Hepatocyte (in vitro differentiated cells): Measurements from ENCODE around the gene TMC8.

Source experiments
- EZH2 ChIP-seq: fragments of 200-600 bp; sonication (generic); IDR thresholded peaks from 2 replicates; pipeline ENCODE4 v1.6.1; 2016; ENCODE audit warnings: antibody characterized with exemption, mild to moderate bottlenecking, borderline replicate concordance
- TF ChIP-seq, protein P1 (sequence below): fragments of 200-600 bp; sonication (generic); IDR thresholded peaks from 2 replicates; pipeline ENCODE4 v1.5.1; 2016; ENCODE audit warnings: antibody characterized with exemption, mild to moderate bottlenecking; ENCODE audit not compliant: poor library complexity

DNA sequence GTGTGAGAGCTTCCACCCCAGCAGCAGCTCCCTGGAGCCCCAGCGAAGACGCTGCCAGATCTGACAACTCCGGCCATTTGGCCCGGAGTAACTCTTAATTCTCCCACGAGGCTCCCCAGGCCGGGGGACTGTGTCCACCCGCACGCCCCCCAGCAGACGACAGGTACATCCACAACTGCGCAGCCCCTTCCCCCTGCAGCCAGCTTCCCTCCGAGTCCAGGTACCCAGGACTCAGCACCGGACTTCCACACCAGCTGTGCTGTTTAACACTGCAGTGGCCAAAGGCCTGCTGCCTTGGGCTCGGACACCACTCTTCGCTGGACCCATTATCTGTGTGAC is 45.0 kb downstream of the TMC8 start:
- TF ChIP-seq, protein P1, sequence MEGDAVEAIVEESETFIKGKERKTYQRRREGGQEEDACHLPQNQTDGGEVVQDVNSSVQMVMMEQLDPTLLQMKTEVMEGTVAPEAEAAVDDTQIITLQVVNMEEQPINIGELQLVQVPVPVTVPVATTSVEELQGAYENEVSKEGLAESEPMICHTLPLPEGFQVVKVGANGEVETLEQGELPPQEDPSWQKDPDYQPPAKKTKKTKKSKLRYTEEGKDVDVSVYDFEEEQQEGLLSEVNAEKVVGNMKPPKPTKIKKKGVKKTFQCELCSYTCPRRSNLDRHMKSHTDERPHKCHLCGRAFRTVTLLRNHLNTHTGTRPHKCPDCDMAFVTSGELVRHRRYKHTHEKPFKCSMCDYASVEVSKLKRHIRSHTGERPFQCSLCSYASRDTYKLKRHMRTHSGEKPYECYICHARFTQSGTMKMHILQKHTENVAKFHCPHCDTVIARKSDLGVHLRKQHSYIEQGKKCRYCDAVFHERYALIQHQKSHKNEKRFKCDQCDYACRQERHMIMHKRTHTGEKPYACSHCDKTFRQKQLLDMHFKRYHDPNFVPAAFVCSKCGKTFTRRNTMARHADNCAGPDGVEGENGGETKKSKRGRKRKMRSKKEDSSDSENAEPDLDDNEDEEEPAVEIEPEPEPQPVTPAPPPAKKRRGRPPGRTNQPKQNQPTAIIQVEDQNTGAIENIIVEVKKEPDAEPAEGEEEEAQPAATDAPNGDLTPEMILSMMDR, result no peak
- TF ChIP-seq EZH2, result no peak
